Erythroblast (primary cell): Measurements from ENCODE around the gene ARHGEF38.
"Not testable (repeated sequence)": the region's sequence is repeated elsewhere in the genome, so short reads cannot be mapped to it uniquely, and the experiment has no call there.

Experiments
- DNase-seq, 2 experiments: peaks; one replicate each; lab custom pipeline; 2025; lab: John Stamatoyannopoulos, UW
- GATA1 ChIP-seq: IDR thresholded peaks from 2 replicates; pipeline ENCODE4 v1.6.1; 2011; ENCODE audit warnings: low read depth, mild to moderate bottlenecking, control low read depth, low read length, moderate library complexity
- POLR2A ChIP-seq: IDR thresholded peaks from 2 replicates; pipeline ENCODE4 v1.6.1; 2011; ENCODE audit warnings: mild to moderate bottlenecking, low read length

The ARHGEF38 gene

GRCh38 chr4:105587841-105588240 lies 35.4 kb downstream of the ARHGEF38 start:
- TF ChIP-seq POLR2A (no peak), GATA1 (no peak)
- DNase-seq: no peak

- DNase-seq: no peak
Measured at GRCh38 chr4:105588252-105588651, 35.8 kb downstream of the ARHGEF38 start.

GRCh38 chr4:105591573-105591972 lies 39.2 kb downstream of the ARHGEF38 start:
- DNase-seq: no peak
- TF ChIP-seq GATA1: no peak

More at GRCh38 chr4:105588252-105588651, 35.8 kb downstream of the ARHGEF38 start:
- TF ChIP-seq POLR2A: no peak
- no peak for TF ChIP-seq GATA1

- TF ChIP-seq GATA1 (no peak), POLR2A (no peak)
Measured at GRCh38 chr4:105594099-105595010, 41.9 kb downstream of the ARHGEF38 start.

GRCh38 chr4:105596684-105597083 lies 44.3 kb downstream of the ARHGEF38 start:
- TF ChIP-seq GATA1 (no peak), POLR2A (no peak)
- no peak for DNase-seq

More at GRCh38 chr4:105594099-105595010, 41.9 kb downstream of the ARHGEF38 start:
- no peak for DNase-seq

- no peak for TF ChIP-seq GATA1
- no peak for TF ChIP-seq POLR2A
- no peak for DNase-seq
Measured at GRCh38 chr4:105598052-105598451, 45.6 kb downstream of the ARHGEF38 start.

- DNase-seq: no peak
- TF ChIP-seq POLR2A: no peak
- TF ChIP-seq GATA1: no peak
Measured at GRCh38 chr4:105598787-105599186, 46.4 kb downstream of the ARHGEF38 start.

GRCh38 chr4:105599482-105599881 lies 47.1 kb downstream of the ARHGEF38 start:
- no peak for DNase-seq
- TF ChIP-seq POLR2A: no peak
- no peak for TF ChIP-seq GATA1

GRCh38 chr4:105599932-105600655 lies 47.7 kb downstream of the ARHGEF38 start:
- TF ChIP-seq POLR2A (no peak), GATA1 (no peak)
- no peak for DNase-seq

GRCh38 chr4:105600951-105601350 lies 48.5 kb downstream of the ARHGEF38 start:
- TF ChIP-seq GATA1 (no peak), POLR2A (no peak)
- no peak for DNase-seq

- DNase-seq: no peak
- no peak for TF ChIP-seq GATA1
- TF ChIP-seq POLR2A: no peak
Measured at GRCh38 chr4:105601406-105601805, 49.0 kb downstream of the ARHGEF38 start.

- DNase-seq: no peak
- TF ChIP-seq POLR2A (no peak), GATA1 (no peak)
Measured at GRCh38 chr4:105603158-105603557, 50.7 kb downstream of the ARHGEF38 start.

GRCh38 chr4:105605493-105605892 lies 53.1 kb downstream of the ARHGEF38 start:
- TF ChIP-seq GATA1 (no peak), POLR2A (no peak)
- no peak for DNase-seq

- TF ChIP-seq GATA1 (no peak), POLR2A (no peak)
- DNase-seq: no peak
Measured at GRCh38 chr4:105607876-105608275, 55.5 kb downstream of the ARHGEF38 start.

- not testable (repeated sequence) for DNase-seq
Measured at GRCh38 chr4:105609819-105610218, 57.4 kb downstream of the ARHGEF38 start.
